NOMO-1 (cell line): ENCODE data around the gene ZFP64.
"Not testable (repeated sequence)": the region's sequence is repeated elsewhere in the genome, so short reads cannot be mapped to it uniquely, and the experiment has no call there.

Source experiments
- DNase-seq, 2 experiments: peaks; one replicate each; lab custom pipeline; 2025; ENCODE audit not compliant: unreplicated experiment in 2 of 2; lab: John Stamatoyannopoulos, UW

Gene ZFP64

GRCh38 chr20:52166150-52166549, 25.4 kb downstream of the ZFP64 start:
- no peak for DNase-seq

- DNase-seq, result no peak
These were observed 30.9 kb downstream of the ZFP64 start for GRCh38 chr20:52160621-52161204.

GRCh38 chr20:52160049-52160570, 31.5 kb downstream of the ZFP64 start:
- no peak for DNase-seq

GRCh38 chr20:52154575-52154974, 37.0 kb downstream of the ZFP64 start:
- DNase-seq, result no peak

DNA sequence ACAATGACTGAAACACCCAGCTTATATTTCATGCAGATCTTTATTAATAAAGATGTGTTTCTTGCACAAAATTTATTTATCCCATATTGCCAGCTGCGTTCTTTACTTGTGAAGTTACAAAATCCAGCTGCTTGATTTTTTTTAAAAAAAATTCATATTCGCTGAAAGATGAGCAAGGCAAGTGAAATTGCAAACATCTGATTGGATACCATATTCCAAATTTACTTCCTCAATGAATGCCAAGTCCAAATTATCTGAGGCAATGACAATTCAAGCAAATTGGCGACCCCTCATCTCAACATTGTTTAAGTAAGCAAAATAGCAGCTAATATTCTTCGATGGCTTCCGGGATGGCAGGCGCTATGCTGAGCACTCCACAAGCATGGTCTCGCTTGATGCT, 37.7 kb downstream of the ZFP64 start:
- DNase-seq, result no peak

DNA sequence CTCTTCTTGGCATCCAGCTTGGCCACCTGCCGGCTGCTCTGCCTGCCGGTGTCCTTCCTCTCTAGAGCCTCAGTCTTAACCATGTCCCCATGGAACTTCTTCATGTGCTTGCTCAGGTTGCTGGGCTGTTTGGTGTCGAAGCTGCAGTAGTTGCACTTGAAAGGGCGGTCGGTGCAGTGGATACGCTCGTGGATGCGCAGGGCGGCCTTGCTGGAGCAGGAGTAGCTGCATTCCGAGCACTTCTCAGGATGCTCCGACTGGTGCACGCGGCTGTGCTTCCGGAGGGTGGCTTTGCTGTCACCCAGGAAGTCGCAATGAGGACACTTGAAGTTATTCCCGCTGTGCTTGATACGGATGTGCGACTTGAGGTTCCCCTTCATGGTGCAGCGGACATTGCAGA, 38.7 kb downstream of the ZFP64 start:
- no peak for DNase-seq

DNA sequence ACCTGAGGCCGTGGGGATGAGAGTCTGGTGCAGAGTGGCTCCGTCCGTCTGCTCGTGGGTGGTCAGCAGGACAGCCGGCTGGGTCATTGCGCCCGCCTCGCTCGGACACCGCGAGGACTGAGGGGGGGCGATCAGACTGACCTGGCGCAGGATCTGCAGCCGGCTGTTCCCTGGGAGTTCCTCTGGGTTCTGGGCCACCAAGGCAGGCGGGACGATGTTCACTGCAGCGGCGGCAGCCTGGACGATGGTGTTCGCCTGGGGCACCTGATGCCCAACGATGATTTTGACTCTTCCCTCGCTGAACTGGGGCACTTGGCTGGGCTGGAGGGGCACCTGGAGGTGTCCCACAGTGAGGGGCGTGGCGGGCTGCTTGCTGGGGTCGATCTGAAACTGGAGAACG, 39.2 kb downstream of the ZFP64 start:
- no peak for DNase-seq

DNA sequence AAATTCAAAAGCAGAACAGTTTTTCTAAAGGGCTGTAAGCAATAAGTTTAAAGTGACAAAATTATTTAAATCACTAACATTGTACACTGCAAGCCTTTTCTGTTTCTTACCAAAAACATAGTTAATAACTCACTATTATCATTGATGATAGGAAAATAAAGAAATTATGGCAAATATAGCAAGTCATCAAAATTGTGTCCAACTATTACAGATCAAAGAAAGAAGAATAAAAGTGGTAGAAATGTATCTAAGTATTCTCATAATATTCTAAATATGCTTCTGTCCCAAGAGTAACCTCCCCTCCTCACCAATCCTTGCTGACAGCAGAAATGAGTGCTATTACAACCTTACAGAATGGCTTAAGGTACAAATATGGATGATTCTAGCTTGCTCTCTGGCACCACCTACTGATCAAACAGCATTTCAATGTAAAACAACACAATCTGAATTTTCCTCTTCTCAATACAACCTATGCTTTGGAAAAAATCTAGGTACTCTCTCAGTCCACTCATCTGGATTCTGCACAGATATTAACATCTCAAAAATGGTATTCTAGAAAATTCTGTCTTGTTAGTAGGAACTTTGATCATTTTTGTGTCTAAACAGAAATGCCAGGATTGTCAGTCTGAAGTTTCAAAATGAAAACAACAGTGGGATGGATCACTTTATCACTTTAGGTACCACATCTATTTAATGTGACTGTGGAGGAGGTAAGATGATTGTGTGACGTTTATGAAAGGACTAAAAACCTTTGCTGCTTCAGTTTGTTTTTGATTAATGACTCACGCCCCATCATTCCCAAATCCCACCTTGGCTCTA, 40.9 kb downstream of the ZFP64 start:
- DNase-seq, result peak in 1 of 2 experiments; percentile 54

- no peak for DNase-seq
These were observed 46.0 kb downstream of the ZFP64 start for GRCh38 chr20:52145587-52145986.

- no peak for DNase-seq
These were observed 48.3 kb downstream of the ZFP64 start for GRCh38 chr20:52143277-52143676.

- DNase-seq, result peak in 1 of 2 experiments; percentile 19
These were observed 48.8 kb downstream of the ZFP64 start for GRCh38 chr20:52142757-52143156.

GRCh38 chr20:52139986-52140385, 51.6 kb downstream of the ZFP64 start:
- DNase-seq, result no peak

- DNase-seq, result no peak
These were observed 53.7 kb downstream of the ZFP64 start for GRCh38 chr20:52137850-52138249.

DNA sequence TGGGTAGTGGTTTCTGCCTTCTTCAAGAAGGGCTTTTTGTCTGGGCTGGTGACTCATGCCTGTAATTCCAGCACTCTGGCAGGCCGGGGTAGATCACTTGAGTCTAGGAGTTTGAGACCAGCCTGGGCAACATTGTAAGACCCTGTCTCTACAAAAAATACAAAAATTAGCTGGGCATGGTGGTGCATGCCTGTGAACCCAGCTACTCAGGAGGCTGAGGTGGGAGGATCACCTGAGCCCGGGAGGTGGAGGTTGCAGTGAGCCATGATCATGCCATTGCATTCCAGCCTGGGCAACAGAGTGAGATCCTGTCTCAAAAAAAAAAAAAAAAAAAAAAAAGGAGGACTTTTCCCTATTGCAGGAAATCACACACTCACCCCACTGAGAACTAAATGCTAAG, 57.9 kb downstream of the ZFP64 start:
- DNase-seq, result not testable (repeated sequence)

GRCh38 chr20:52132337-52132736, 59.2 kb downstream of the ZFP64 start:
- no peak for DNase-seq

DNA sequence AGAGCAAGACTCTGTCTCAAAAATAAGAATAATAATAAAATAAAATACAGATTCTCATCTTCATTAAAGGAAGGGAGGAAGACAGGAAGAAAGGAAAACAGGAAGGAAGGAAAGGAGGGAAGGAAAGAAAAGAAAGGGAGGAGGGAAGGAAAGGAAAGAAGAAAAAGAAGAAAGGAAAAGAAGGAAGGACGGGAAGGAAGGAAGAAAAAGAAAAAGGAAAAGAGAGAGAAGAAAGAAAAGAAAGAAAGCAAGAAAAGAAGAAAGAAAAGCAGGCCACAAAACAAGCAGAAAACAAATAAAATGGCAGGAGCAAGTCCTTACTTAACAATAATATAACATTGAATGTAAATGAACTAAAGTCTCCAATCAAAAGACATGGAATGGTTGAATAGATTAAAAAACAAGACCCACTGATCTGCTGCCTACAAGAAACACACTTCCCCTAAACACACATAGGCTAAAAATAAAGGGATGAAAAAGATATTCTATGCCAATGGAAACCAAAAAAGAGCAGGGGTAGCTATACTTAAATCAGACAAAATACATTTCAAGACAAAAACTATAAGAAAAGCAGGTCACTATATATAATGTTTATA, 60.4 kb downstream of the ZFP64 start:
- no peak for DNase-seq

- no peak for DNase-seq
These were observed 61.2 kb downstream of the ZFP64 start for GRCh38 chr20:52130406-52130805.

DNA sequence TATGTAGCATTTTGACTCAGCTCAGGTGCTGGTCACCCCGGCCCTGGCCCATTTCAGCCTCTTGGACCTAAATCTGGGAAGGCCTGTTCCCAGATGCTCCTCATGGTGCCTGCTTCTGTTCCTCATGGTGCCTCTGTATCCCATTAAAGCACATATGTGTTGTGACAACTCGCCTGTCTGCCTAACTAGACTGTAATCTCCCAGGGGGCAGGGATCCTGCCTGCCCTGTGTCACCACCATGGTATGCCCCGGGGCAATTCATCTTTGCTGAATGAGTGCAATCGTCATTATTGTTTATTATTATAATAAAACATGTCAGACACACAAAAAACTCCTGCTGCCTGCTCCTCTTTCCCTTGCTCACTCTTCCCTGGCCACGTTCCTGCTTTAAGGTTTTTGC, 62.0 kb downstream of the ZFP64 start:
- DNase-seq, result no peak

DNA sequence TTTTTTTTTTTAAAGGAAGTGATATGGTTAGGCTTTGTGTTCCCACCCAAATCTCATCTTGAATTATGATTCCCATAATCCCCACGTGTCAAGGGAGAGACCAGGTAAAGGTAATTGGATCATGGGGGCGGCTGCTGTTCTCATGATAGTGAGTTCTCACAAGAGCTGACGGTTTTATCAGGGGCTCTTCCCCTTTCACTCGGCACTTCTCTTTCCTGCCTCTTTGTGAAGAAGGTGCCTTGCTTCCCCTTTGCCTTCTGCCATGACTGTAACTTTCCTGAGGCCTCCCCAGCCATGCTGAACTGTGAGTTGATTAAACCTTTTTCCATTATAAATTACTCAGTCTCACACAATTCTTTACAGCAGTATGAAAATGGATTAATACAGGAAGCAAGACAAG, 64.3 kb downstream of the ZFP64 start:
- peak; percentile 26 to 45 for DNase-seq

- no peak for DNase-seq
These were observed 66.8 kb downstream of the ZFP64 start for GRCh38 chr20:52124821-52125220.

DNA sequence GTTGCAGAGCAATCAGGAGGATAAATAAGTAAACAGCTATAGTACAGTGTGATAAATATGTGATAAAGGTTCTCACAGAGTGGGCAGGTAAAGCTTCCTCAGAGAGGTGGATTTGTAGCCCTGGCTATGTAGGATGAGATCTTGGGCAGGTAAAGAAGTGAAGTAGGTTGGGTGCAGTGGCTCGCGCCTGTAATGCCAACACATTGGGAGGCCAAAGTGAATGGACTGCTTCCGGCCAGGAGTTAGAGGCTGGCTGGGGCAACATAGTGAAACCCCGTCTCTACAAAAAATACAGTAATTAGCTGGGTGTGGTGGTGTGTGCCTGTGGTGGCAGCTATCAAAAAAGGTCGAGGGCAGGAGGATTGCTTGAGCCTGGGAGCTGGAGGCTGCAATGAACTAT, 72.9 kb downstream of the ZFP64 start:
- DNase-seq, result no peak
